RWPE2 (cell line): ENCODE results near the gene FAM171A2.

Experiments
- ATAC-seq: fragments of 200-7000 bp; cut with Tn5 transposase; 3 replicates; pipeline ENCODE4 v1.9.1; 2021; ENCODE audit warnings: low read depth
- DNase-seq: peaks from one replicate; pipeline ENCODE4 v3.0.0-alpha.2; 2020; ENCODE audit warnings: low spot score
- H3K27ac ChIP-seq: fragments of 450-650 bp; 2 replicates; pipeline ENCODE4 v1.5.1; 2017; ENCODE audit warnings: mild to moderate bottlenecking; ENCODE audit not compliant: poor library complexity, severe bottlenecking
- H3K27me3 ChIP-seq: fragments of 250-450 bp; sonication (Bioruptor Pico); 2 replicates; pipeline ENCODE4 v1.5.1; 2021; ENCODE audit warnings: mild to moderate bottlenecking, moderate library complexity; ENCODE audit not compliant: insufficient read depth, poor library complexity, severe bottlenecking
- H3K36me3 ChIP-seq: fragments of 250-450 bp; sonication (Bioruptor Pico); 2 replicates; pipeline ENCODE4 v1.5.1; 2020; ENCODE audit warnings: low read depth, mild to moderate bottlenecking, moderate library complexity
- H3K4me1 ChIP-seq: fragments of 250-450 bp; sonication (Bioruptor Pico); 2 replicates; pipeline ENCODE4 v1.5.1; 2021; ENCODE audit warnings: mild to moderate bottlenecking, moderate library complexity; ENCODE audit not compliant: insufficient read depth, poor library complexity, severe bottlenecking
- H3K4me3 ChIP-seq: fragments of 250-450 bp; sonication (Bioruptor Pico); 2 replicates; pipeline ENCODE4 v1.5.1; 2021; ENCODE audit warnings: mild to moderate bottlenecking, moderate library complexity; ENCODE audit not compliant: severe bottlenecking
- H3K9me3 ChIP-seq: fragments of 250-450 bp; sonication (Bioruptor Pico); 2 replicates; pipeline ENCODE4 v1.5.1; 2021; ENCODE audit warnings: mild to moderate bottlenecking, moderate library complexity; ENCODE audit not compliant: severe bottlenecking
- CTCF ChIP-seq: fragments of 450-650 bp; IDR thresholded peaks from one replicate; pipeline ENCODE4 v1.5.1; 2017; ENCODE audit warnings: mild to moderate bottlenecking, moderate library complexity; ENCODE audit not compliant: poor library complexity, severe bottlenecking

FAM171A2 gene

GRCh38 chr17:44309472-44309871, 54.2 kb downstream of the FAM171A2 start:
- no peak for DNase-seq
- H3K27me3 ChIP-seq: no peaks in the 10 kb centered on the region
- H3K9me3 ChIP-seq: no peaks in the 10 kb centered on the region
- H3K27ac ChIP-seq: no peak overlapping the region
- TF ChIP-seq CTCF: peak; percentile 15
- H3K4me1 ChIP-seq: peaks cover 7% of the 10 kb centered on the region
- H3K4me3 ChIP-seq: no peak overlapping the region
- ATAC-seq: peak; percentile 57
- H3K36me3 ChIP-seq: no peaks in the 10 kb centered on the region

- Histone ChIP-seq H3K27me3 (no peaks in the 10 kb centered on the region), H3K9me3 (no peaks in the 10 kb centered on the region), H3K4me1 (peaks cover 7% of the 10 kb centered on the region), H3K36me3 (no peaks in the 10 kb centered on the region), H3K4me3 (peak overlapping the region; percentile 33), H3K27ac (no peak overlapping the region)
- TF ChIP-seq CTCF: no peak
- no peak for DNase-seq
- no peak for ATAC-seq
Observed at GRCh38 chr17:44308865-44309264, 54.8 kb downstream of the FAM171A2 start.

- H3K27me3 ChIP-seq: no peaks in the 10 kb centered on the region
- DNase-seq (no peak), ATAC-seq (peak; percentile 66)
- H3K4me1 ChIP-seq: peaks cover 7% of the 10 kb centered on the region
- H3K9me3 ChIP-seq: no peaks in the 10 kb centered on the region
- H3K27ac ChIP-seq: no peak within 1 kb of the TSS
- H3K4me3 ChIP-seq: peak within 1 kb of the TSS; percentile 33
- no peak for TF ChIP-seq CTCF
- H3K36me3 ChIP-seq: no peaks in the 10 kb centered on the region
Observed at GRCh38 chr17:44308320-44308818, 55.3 kb downstream of the FAM171A2 start, which contains the start of gene RUNDC3A. TSS of gene RUNDC3A (plus strand) at chr17:44308601. CDS start at chr17:44308833, 232 bp downstream.

- peaks cover 7% of the 10 kb centered on the region for H3K4me1 ChIP-seq
- no peaks in the 10 kb centered on the region for H3K27me3 ChIP-seq
- ATAC-seq (peak; percentile 82), DNase-seq (no peak)
- TF ChIP-seq CTCF: no peak
- H3K27ac ChIP-seq: no peak overlapping the region
- H3K36me3 ChIP-seq: no peaks in the 10 kb centered on the region
- H3K9me3 ChIP-seq: no peaks in the 10 kb centered on the region
- H3K4me3 ChIP-seq: no peak overlapping the region
Observed at GRCh38 chr17:44307387-44308186, 56.1 kb downstream of the FAM171A2 start.

- ATAC-seq (no peak), DNase-seq (no peak)
- no peak overlapping the region for H3K4me3 ChIP-seq
- no peak overlapping the region for H3K27ac ChIP-seq
- peaks cover 7% of the 10 kb centered on the region for H3K4me1 ChIP-seq
- no peak for TF ChIP-seq CTCF
- H3K27me3 ChIP-seq: no peaks in the 10 kb centered on the region
- no peaks in the 10 kb centered on the region for H3K9me3 ChIP-seq
- H3K36me3 ChIP-seq: no peaks in the 10 kb centered on the region
Observed at GRCh38 chr17:44304651-44305050, 59.0 kb downstream of the FAM171A2 start.
